Activated naive CD8-positive, alpha-beta T cell treated with anti-CD3 and anti-CD28 coated beads, Interleukin-2, amount 50 U/mL, for 24 hours (primary cell): ENCODE data around the gene MYH9.

Experiments
- ATAC-seq: fragments of 150-1000 bp; cut with Tn5 transposase; one replicate; pipeline ENCODE4 v1.10.0; 2021
- DNase-seq: peaks from one replicate; pipeline ENCODE4 v3.0.0; 2021
- H3K27ac Mint-ChIP-seq: one replicate; pipeline ENCODE4 v1.8.0; 2021; ENCODE audit warnings: mild to moderate bottlenecking, mixed read lengths
- H3K27me3 Mint-ChIP-seq: one replicate; pipeline ENCODE4 v1.8.0; 2021; ENCODE audit warnings: mixed read lengths
- H3K36me3 Mint-ChIP-seq: one replicate; pipeline ENCODE4 v1.8.0; 2021; ENCODE audit warnings: low read depth, mixed read lengths
- H3K4me1 Mint-ChIP-seq: one replicate; pipeline ENCODE4 v1.8.0; 2021; ENCODE audit warnings: mixed read lengths
- H3K4me3 Mint-ChIP-seq: one replicate; pipeline ENCODE4 v1.8.0; 2021; ENCODE audit warnings: mild to moderate bottlenecking, moderate library complexity, mixed read lengths
- H3K9me3 Mint-ChIP-seq: one replicate; pipeline ENCODE4 v1.8.0; 2021; ENCODE audit warnings: mixed read lengths

MYH9 gene

GRCh38 chr22:36232715-36233401 is 154.9 kb downstream of the MYH9 start:
- Mint-ChIP-seq H3K4me3 (no peak overlapping the region), H3K27ac (no peak overlapping the region), H3K27me3 (no peaks in the 10 kb centered on the region), H3K9me3 (no peaks in the 10 kb centered on the region), H3K4me1 (peaks cover 38% of the 10 kb centered on the region), H3K36me3 (peaks cover 53% of the 10 kb centered on the region)
- DNase-seq: no peak
- no peak for ATAC-seq
